HG03571 (cell line): Measurements from ENCODE around the gene NUDT15.
"Not testable (repeated sequence)": the region's sequence is repeated elsewhere in the genome, so short reads cannot be mapped to it uniquely, and the experiment has no call there.

Source experiments
- ATAC-seq: cut with Tn5 transposase; IDR thresholded peaks from one replicate; pipeline ENCODE4 v1.9.1; 2021; ENCODE audit not compliant: unreplicated experiment

Gene NUDT15

GRCh38 chr13:48042894-48043293 lies 5.4 kb downstream of the NUDT15 start:
- no peak for ATAC-seq

- no peak for ATAC-seq
Measured at GRCh38 chr13:48043789-48044503, 6.4 kb downstream of the NUDT15 start.

GRCh38 chr13:48050550-48050949 lies 13.0 kb downstream of the NUDT15 start:
- ATAC-seq: no peak

- no peak for ATAC-seq
Measured at GRCh38 chr13:48054601-48055000, 17.1 kb downstream of the NUDT15 start.

- no peak for ATAC-seq
Measured at GRCh38 chr13:48055712-48056111, 18.2 kb downstream of the NUDT15 start.

GRCh38 chr13:48058536-48058935 lies 21.0 kb downstream of the NUDT15 start:
- ATAC-seq: not testable (repeated sequence)

GRCh38 chr13:48059951-48060350 lies 22.4 kb downstream of the NUDT15 start:
- ATAC-seq: not testable (repeated sequence)

- ATAC-seq: peak; percentile 75
Measured at GRCh38 chr13:48066310-48066989, 28.9 kb downstream of the NUDT15 start.

- ATAC-seq: no peak
Measured at GRCh38 chr13:48068036-48068435, 30.5 kb downstream of the NUDT15 start.

- no peak for ATAC-seq
Measured at GRCh38 chr13:48068952-48069351, 31.4 kb downstream of the NUDT15 start.

GRCh38 chr13:48069573-48069972 lies 32.0 kb downstream of the NUDT15 start:
- no peak for ATAC-seq

- no peak for ATAC-seq
Measured at GRCh38 chr13:48070942-48071341, 33.4 kb downstream of the NUDT15 start.

GRCh38 chr13:48072304-48072703 lies 34.8 kb downstream of the NUDT15 start:
- ATAC-seq: no peak

GRCh38 chr13:48072787-48073186 lies 35.3 kb downstream of the NUDT15 start:
- no peak for ATAC-seq

GRCh38 chr13:48074006-48074405 lies 36.5 kb downstream of the NUDT15 start:
- no peak for ATAC-seq

- peak; percentile 98 for ATAC-seq
Measured at GRCh38 chr13:48078251-48078656, 40.7 kb downstream of the NUDT15 start.

GRCh38 chr13:48081739-48082138 lies 44.2 kb downstream of the NUDT15 start:
- no peak for ATAC-seq

GRCh38 chr13:48086272-48086671 lies 48.7 kb downstream of the NUDT15 start:
- no peak for ATAC-seq

- no peak for ATAC-seq
Measured at GRCh38 chr13:48093588-48093987, 56.1 kb downstream of the NUDT15 start.

- ATAC-seq: peak; percentile 21
Measured at GRCh38 chr13:48094404-48094780, 56.9 kb downstream of the NUDT15 start.

- peak; percentile 89 for ATAC-seq
Measured at GRCh38 chr13:48094781-48095502, 57.4 kb downstream of the NUDT15 start, which contains the start of gene MED4. Gene MED4 (minus strand): TSS chr13:48095104. CDS start chr13:48095078, 26 bp downstream.

GRCh38 chr13:48096670-48097069 lies 59.1 kb downstream of the NUDT15 start:
- no peak for ATAC-seq
